K562 (cell line): Measurements from ENCODE around the gene RGS6. TPM values are rescaled to one million over a fixed set of nuclear protein-coding genes. Genes with fewer than 3 reads are reported as not detected.

Experiments
- ATAC-seq: fragments of 200-7000 bp; cut with Tn5 transposase; 3 replicates; pipeline ENCODE4 v1.9.1; 2020; ENCODE audit warnings: moderate library complexity
- BruUV-seq: library from RNA; stranded (reverse); fragments of 400-500 nt; replicated peaks from 2 replicates; lab custom pipeline; 2021; lab: Mats Ljungman, UMichigan
- CTCF ChIA-PET: fragments of 300-600 bp; formaldehyde crosslinking; extraction: SDS; loops from one replicate; lab custom pipeline; 2021; ENCODE audit warnings: low intra/inter-chr PET ratio; lab: Yijun Ruan, JAX
- POLR2A ChIA-PET: fragments of 300-600, 350-650 bp; sonication (Branson Sonifier 250); formaldehyde crosslinking; extraction: SDS; loops from one replicate; lab custom pipeline; 2021; ENCODE audit warnings: antibody characterized with exemption, inconsistent platforms; lab: Yijun Ruan, JAX
- DNase-seq, 4 experiments: peaks; one replicate each; pipeline versions ENCODE4 v3.0.0 to v3.0.0-alpha.2; 2011 to 2018; ENCODE audit warnings: low spot score in 3 of 4, mixed read lengths in 3 of 4; ENCODE audit errors: extremely low read depth in 1 of 4
- FAIRE-seq: peaks from 2 replicates; lab custom pipeline; 2011; peaks lifted over from hg19 to GRCh38; lab: Jason Lieb, UNC
- H2AFZ ChIP-seq: 2 replicates; pipeline ENCODE4 v1.6.0; 2011; ENCODE audit warnings: low read depth, low read length, control low read depth, inconsistent platforms
- H3K27ac ChIP-seq: fragments of 200-600 bp; 3 replicates; pipeline ENCODE4 v1.8.0; 2011; ENCODE audit warnings: low read depth, mild to moderate bottlenecking, control low read depth, inconsistent platforms, low read length, moderate library complexity, mixed read lengths; ENCODE audit errors: extremely low read depth
- H3K27me3 ChIP-seq, 2 experiments: fragments of 300-600 bp in 1 of 2; 2 replicates in 1 of 2; 3 replicates in 1 of 2; pipeline versions ENCODE4 v1.6.0 to v1.8.0; 2011; ENCODE audit warnings: inconsistent platforms in 2 of 2, low read length in 2 of 2, mild to moderate bottlenecking in 1 of 2, mixed read lengths in 1 of 2, moderate library complexity in 1 of 2; ENCODE audit not compliant: control insufficient read depth in 2 of 2, insufficient read depth in 2 of 2
- H3K36me3 ChIP-seq: fragments of 300-600 bp; 3 replicates; pipeline ENCODE4 v1.8.0; 2011; ENCODE audit warnings: mild to moderate bottlenecking, low read length, inconsistent platforms; ENCODE audit not compliant: control insufficient read depth, insufficient read depth
- H3K4me1 ChIP-seq, 2 experiments: fragments of 200-600 bp in 1 of 2; replicated peaks in 1 of 2; 2 replicates in 1 of 2; 3 replicates in 1 of 2; pipeline versions ENCODE4 v1.5.1 to v1.8.0; 2011; ENCODE audit warnings: inconsistent platforms in 2 of 2, low read length in 2 of 2, mild to moderate bottlenecking in 1 of 2, mixed read lengths in 1 of 2, moderate library complexity in 1 of 2; ENCODE audit not compliant: control insufficient read depth in 2 of 2, insufficient read depth in 2 of 2
- H3K4me2 ChIP-seq: 2 replicates; pipeline ENCODE4 v1.6.1; 2011; ENCODE audit warnings: low read length, control low read depth, inconsistent platforms, mixed read lengths; ENCODE audit not compliant: insufficient read depth
- H3K4me3 ChIP-seq: fragments of 200-600 bp; sonication (generic), shearing (Covaris generic); 2 replicates; pipeline ENCODE4 v1.5.1; 2016; ENCODE audit warnings: control low read depth, inconsistent platforms
- H3K79me2 ChIP-seq: fragments of 200-600 bp; 3 replicates; pipeline ENCODE4 v1.8.0; 2011; ENCODE audit warnings: low read length, inconsistent platforms; ENCODE audit not compliant: control insufficient read depth, insufficient read depth
- H3K9ac ChIP-seq, 2 experiments: 2 replicates each; pipeline versions ENCODE4 v1.6.0 to v1.6.1; 2011; ENCODE audit warnings: low read depth in 2 of 2, low read length in 2 of 2, control low read depth in 1 of 2, inconsistent platforms in 1 of 2, mild to moderate bottlenecking in 1 of 2, mixed read lengths in 1 of 2; ENCODE audit not compliant: insufficient read depth in 1 of 2
- H3K9me1 ChIP-seq: one replicate; pipeline ENCODE4 v1.6.0; 2011; ENCODE audit warnings: inconsistent platforms, mild to moderate bottlenecking, low read length, moderate library complexity; ENCODE audit not compliant: control insufficient read depth, insufficient read depth
- H3K9me3 ChIP-seq: replicated peaks from 2 replicates; pipeline ENCODE4 v1.5.1; 2011; ENCODE audit warnings: low read depth, low read length, inconsistent platforms; ENCODE audit not compliant: control insufficient read depth, insufficient read depth
- H4K20me1 ChIP-seq: replicated peaks from 2 replicates; pipeline ENCODE4 v1.6.1; 2011; ENCODE audit warnings: low read length, inconsistent platforms, mixed read lengths; ENCODE audit not compliant: control insufficient read depth, insufficient read depth
- GTF3C2 ChIP-seq: IDR thresholded peaks from 3 replicates; pipeline ENCODE4 v1.6.1; 2011; ENCODE audit warnings: borderline replicate concordance, mild to moderate bottlenecking, moderate library complexity; ENCODE audit not compliant: insufficient read length; ENCODE audit errors: extremely low read depth
- RREB1 ChIP-seq: fragments of 250-450 bp; sonication (Bioruptor Pico); IDR thresholded peaks from 2 replicates; pipeline ENCODE4 v1.4.0; 2020
- SRSF3 ChIP-seq: fragments of 200-400 bp; formaldehyde crosslinking; IDR thresholded peaks from 2 replicates; pipeline ENCODE4 v1.6.1; 2016; ENCODE audit warnings: mild to moderate bottlenecking, low read length, moderate library complexity; ENCODE audit not compliant: insufficient read depth
- TSC22D4 ChIP-seq: fragments of 450-650 bp; IDR thresholded peaks from 2 replicates; pipeline ENCODE4 v1.6.1; 2016; ENCODE audit warnings: missing genetic modification characterization, missing biosample characterization, control low read depth
- ZFP1 ChIP-seq: fragments of 450-650 bp; formaldehyde crosslinking; IDR thresholded peaks from 2 replicates; pipeline ENCODE4 v1.4.0; 2020; ENCODE audit warnings: mild to moderate bottlenecking, mixed read lengths
- ZNF79 ChIP-seq: fragments of 250-450 bp; sonication (Bioruptor Pico); IDR thresholded peaks from 2 replicates; pipeline ENCODE4 v1.4.0; 2020; ENCODE audit warnings: low read depth, mild to moderate bottlenecking, moderate library complexity
- WGBS: fragments of 100-300 bp; shearing (Covaris generic); methylation state at CpG from one replicate; pipeline ENCODE4 v1.1.6; 2016; ENCODE audit warnings: low coverage, mixed read lengths; ENCODE audit not compliant: insufficient coverage; ENCODE audit errors: missing lambda C conversion rate; 5-methylcytosine and 5-hydroxymethylcytosine counted together
- in situ Hi-C: fragments of 300-500 bp; cut with MboI; formaldehyde crosslinking; loops from 4 replicates; pipeline ENCODE4 v1.15.0; 2018; ENCODE audit warnings: inconsistent platforms, mixed read lengths
- intact Hi-C: fragments of 100-400 bp; cut with micrococcal nuclease; formaldehyde crosslinking; loops from 2 replicates; pipeline ENCODE4 v1.14.2; 2022
- polyA plus RNA-seq, 8 experiments: library from polyadenylated mRNA; depleted of rRNA in 4 of 8; stranded (reverse) in 5 of 8; unstranded in 3 of 8; fragments of >200 nt; fragmentation: Nextera tagmentation in 2 of 8; fragmentation: Illumina TruSeq in 1 of 8; extraction: Ambion mirVana in 2 of 8; extraction: Trizol in 1 of 8; gene quantifications; 2 replicates each; pipeline versions ENCODE4 v1.2.1 to v1.2.3, GENCODE V29; 2011 to 2014; ENCODE audit warnings: inconsistent platforms in 1 of 8, missing spikeins in 1 of 8
- total RNA-seq, 7 experiments: library from RNA; depleted of rRNA in 6 of 7; stranded (reverse); fragments of >200 nt in 6 of 7; fragmentation: Illumina TruSeq in 2 of 7; extraction: Trizol in 2 of 7; gene quantifications; 2 replicates each; pipeline versions ENCODE4 v1.2.1 to v1.2.3, GENCODE V29; 2011 to 2021; ENCODE audit warnings: low replicate concordance in 1 of 7

Gene RGS6
- total and polyA plus RNA-seq, 9 of the 15 experiments (the other 6 are each of a cell fraction or from before 2014, with no cell fraction given): not detected

- no peak for TF ChIP-seq RREB1 (CRISPR knock-in tag)
- TF ChIP-seq ZNF79 (CRISPR knock-in tag): no peak
- TF ChIP-seq SRSF3: no peak
Measured at GRCh38 chr14:72377016-72377415, 444.8 kb downstream of the RGS6 start (continued).

- no peak for ATAC-seq
- no peak overlapping the region for H3K4me3 ChIP-seq
- no peaks in the 10 kb centered on the region for H3K9me3 ChIP-seq
- H3K79me2 ChIP-seq: no peaks in the 10 kb centered on the region
- ChIA-PET POLR2A (no interaction called here), CTCF (no interaction called here)
- H2AFZ ChIP-seq: no peak overlapping the region
- H4K20me1 ChIP-seq: no peaks in the 10 kb centered on the region
- no peak for DNase-seq
- H3K4me2 ChIP-seq: no peak overlapping the region
- no peak overlapping the region for H3K27ac ChIP-seq
- no peaks in the 10 kb centered on the region for H3K36me3 ChIP-seq
- H3K4me1 ChIP-seq: no peaks in the 10 kb centered on the region
- no peaks in the 10 kb centered on the region for H3K9me1 ChIP-seq
- no TSS peak for BruUV-seq
- 0% methylated on average over 1 of the region's 1 CpG for WGBS
- no peak for TF ChIP-seq TSC22D4 (tag)
- no peak for TF ChIP-seq ZFP1
- no peak for TF ChIP-seq GTF3C2
- intact Hi-C loops (no loop called here), in situ Hi-C loops (no loop called here)
- H3K27me3 ChIP-seq: no peaks in the 10 kb centered on the region
- no peak for FAIRE-seq
- no peak overlapping the region for H3K9ac ChIP-seq
Measured at GRCh38 chr14:72380456-72380855, 448.2 kb downstream of the RGS6 start.
